IMR-90 (cell line): ENCODE results near the gene TMEM82. TPM values are rescaled to one million over a fixed set of nuclear protein-coding genes. Genes with fewer than 3 reads are reported as not detected.

Source experiments
- ATAC-seq: fragments of 200-7000 bp; cut with Tn5 transposase; 2 replicates; pipeline ENCODE4 v1.9.1; 2020; ENCODE audit warnings: low read depth, mild to moderate bottlenecking, moderate library complexity
- BruUV-seq: library from RNA; stranded (reverse); fragments of 400-500 nt; replicated peaks from 2 replicates; lab custom pipeline; 2021; lab: Mats Ljungman, UMichigan
- CTCF ChIA-PET: fragments of 300-600 bp; formaldehyde crosslinking; extraction: SDS; loops from one replicate; lab custom pipeline; 2021; ENCODE audit warnings: antibody characterized with exemption; lab: Yijun Ruan, JAX
- POLR2A ChIA-PET: fragments of 300-600 bp; sonication (Branson Sonifier 250); formaldehyde crosslinking; loops from one replicate; lab custom pipeline; 2022; ENCODE audit warnings: antibody characterized with exemption; ENCODE audit not compliant: unreplicated experiment; lab: Charles Lee
- DNase-seq: peaks from one replicate; pipeline ENCODE4 v3.0.0; 2013
- H2AFZ ChIP-seq: replicated peaks from 2 replicates; pipeline ENCODE3; 2013; ENCODE audit warnings: low read length, mild to moderate bottlenecking; ENCODE audit not compliant: poor library complexity
- H2AK5ac ChIP-seq: 2 replicates; pipeline ENCODE4 v1.6.1; 2013; ENCODE audit warnings: low read depth, low read length, inconsistent platforms
- H2AK9ac ChIP-seq: replicated peaks from 2 replicates; pipeline ENCODE3; 2013; ENCODE audit warnings: mild to moderate bottlenecking, low read depth, low read length, moderate library complexity; ENCODE audit not compliant: poor library complexity
- H2BK120ac ChIP-seq: 2 replicates; pipeline ENCODE4 v1.6.1; 2013; ENCODE audit warnings: low read depth, low read length, inconsistent platforms
- H2BK15ac ChIP-seq: 3 replicates; pipeline ENCODE4 v1.6.1; 2013; ENCODE audit warnings: low read depth, low read length, inconsistent platforms
- H2BK20ac ChIP-seq: 2 replicates; pipeline ENCODE4 v1.6.1; 2013; ENCODE audit warnings: low read depth, mild to moderate bottlenecking, inconsistent platforms, low read length, moderate library complexity
- H2BK5ac ChIP-seq: 2 replicates; pipeline ENCODE4 v1.6.1; 2013; ENCODE audit warnings: mild to moderate bottlenecking, low read depth, low read length, inconsistent platforms; ENCODE audit not compliant: poor library complexity, severe bottlenecking
- H3K14ac ChIP-seq: replicated peaks from 2 replicates; pipeline ENCODE4 v1.6.1; 2013; ENCODE audit warnings: low read depth, low read length, inconsistent platforms
- H3K18ac ChIP-seq: 2 replicates; pipeline ENCODE4 v1.6.1; 2013; ENCODE audit warnings: low read depth, low read length, control low read depth
- H3K23ac ChIP-seq: 2 replicates; pipeline ENCODE4 v1.6.1; 2013; ENCODE audit warnings: low read depth, low read length, inconsistent platforms
- H3K27ac ChIP-seq: 2 replicates; pipeline ENCODE4 v1.5.1; 2013; ENCODE audit warnings: mild to moderate bottlenecking, control low read depth, low read length; ENCODE audit not compliant: insufficient read depth
- H3K27me3 ChIP-seq: 2 replicates; pipeline ENCODE4 v1.6.1; 2013; ENCODE audit warnings: low read length; ENCODE audit not compliant: control insufficient read depth, insufficient read depth
- H3K36me3 ChIP-seq: 2 replicates; pipeline ENCODE4 v1.6.1; 2013; ENCODE audit warnings: low read length, mixed read lengths; ENCODE audit not compliant: control insufficient read depth, insufficient read depth
- H3K4ac ChIP-seq: 2 replicates; pipeline ENCODE4 v1.6.1; 2013; ENCODE audit warnings: low read depth, low read length, inconsistent platforms
- H3K4me1 ChIP-seq: 2 replicates; pipeline ENCODE4 v1.6.1; 2013; ENCODE audit warnings: low read length, mixed read lengths; ENCODE audit not compliant: control insufficient read depth, insufficient read depth
- H3K4me2 ChIP-seq: 2 replicates; pipeline ENCODE4 v1.6.1; 2013; ENCODE audit warnings: low read depth, mild to moderate bottlenecking, control low read depth, low read length, moderate library complexity
- H3K4me3 ChIP-seq: 2 replicates; pipeline ENCODE4 v1.5.1; 2013; ENCODE audit warnings: low read depth, mild to moderate bottlenecking, control low read depth, low read length, moderate library complexity; ENCODE audit not compliant: insufficient read depth
- H3K56ac ChIP-seq: 2 replicates; pipeline ENCODE4 v1.6.1; 2013; ENCODE audit warnings: low read length, inconsistent platforms; ENCODE audit not compliant: insufficient read depth; ENCODE audit errors: extremely low read depth
- H3K79me1 ChIP-seq, 2 experiments: 2 replicates each; pipeline ENCODE4 v1.6.1; 2013; ENCODE audit warnings: low read length in 2 of 2, inconsistent platforms in 1 of 2, low read depth in 1 of 2
- H3K9ac ChIP-seq: 2 replicates; pipeline ENCODE4 v1.6.1; 2013; ENCODE audit warnings: low read depth, low read length, control low read depth
- H3K9me1 ChIP-seq: 2 replicates; pipeline ENCODE4 v1.6.1; 2013; ENCODE audit warnings: low read length, inconsistent platforms; ENCODE audit not compliant: insufficient read depth
- H3K9me3 ChIP-seq: 2 replicates; pipeline ENCODE4 v1.6.1; 2013; ENCODE audit warnings: low read length; ENCODE audit not compliant: control insufficient read depth, insufficient read depth
- H4K20me1 ChIP-seq: 2 replicates; pipeline ENCODE4 v1.6.1; 2013; ENCODE audit warnings: low read length, inconsistent platforms; ENCODE audit not compliant: insufficient read depth
- H4K5ac ChIP-seq: 2 replicates; pipeline ENCODE4 v1.6.1; 2013; ENCODE audit warnings: mild to moderate bottlenecking, low read depth, low read length, control low read depth
- H4K8ac ChIP-seq, 2 experiments: 2 replicates each; pipeline ENCODE4 v1.6.1; 2013; ENCODE audit warnings: low read depth in 2 of 2, low read length in 2 of 2, control low read depth in 1 of 2, inconsistent platforms in 1 of 2
- H4K91ac ChIP-seq: 2 replicates; pipeline ENCODE4 v1.6.1; 2013; ENCODE audit warnings: low read depth, low read length, inconsistent platforms; ENCODE audit not compliant: insufficient read depth
- BHLHE40 ChIP-seq: fragments of 150-350 bp; IDR thresholded peaks from 2 replicates; pipeline ENCODE4 v1.6.1; 2016; ENCODE audit warnings: mild to moderate bottlenecking, low read depth, low read length
- ELK1 ChIP-seq: fragments of 150-350 bp; IDR thresholded peaks from 2 replicates; pipeline ENCODE4 v1.6.1; 2016; ENCODE audit warnings: low read depth, mild to moderate bottlenecking, low read length, moderate library complexity, borderline replicate concordance
- FOS ChIP-seq: fragments of 150-350 bp; IDR thresholded peaks from 2 replicates; pipeline ENCODE4 v1.6.1; 2016; ENCODE audit warnings: low read depth, low read length
- MXI1 ChIP-seq: IDR thresholded peaks from 2 replicates; pipeline ENCODE4 v1.6.1; 2012; ENCODE audit warnings: low read depth, mild to moderate bottlenecking, low read length, moderate library complexity, borderline replicate concordance
- NFE2L2 ChIP-seq: fragments of 150-350 bp; IDR thresholded peaks from 2 replicates; pipeline ENCODE4 v1.6.1; 2016; ENCODE audit warnings: low read depth, mild to moderate bottlenecking, low read length
- RAD21 ChIP-seq: IDR thresholded peaks from 2 replicates; pipeline ENCODE4 v1.6.1; 2012; ENCODE audit warnings: low read length, improper control_type of control experiment
- SMC3 ChIP-seq: fragments of 150-350 bp; IDR thresholded peaks from 2 replicates; pipeline ENCODE4 v1.6.1; 2016; ENCODE audit warnings: low read depth, mild to moderate bottlenecking, antibody characterized with exemption, low read length, moderate library complexity
- WGBS, 2 experiments: methylation state at CpG; one replicate each; pipeline versions ENCODE4 v1.1.5 to v1.1.7; 2013; ENCODE audit warnings: missing lambda C conversion rate in 2 of 2; ENCODE audit not compliant: insufficient read length in 1 of 2; ENCODE audit errors: extremely low coverage in 2 of 2; 5-methylcytosine and 5-hydroxymethylcytosine counted together
- dilution Hi-C: fragments of 300-500 bp; cut with HindIII; formaldehyde crosslinking; loops from one replicate; pipeline ENCODE4 v1.14.3; 2018; ENCODE audit warnings: low sequenced_read_pairs; ENCODE audit not compliant: unreplicated experiment
- in situ Hi-C: fragments of 300-500 bp; cut with MboI; formaldehyde crosslinking; loops from 3 replicates; pipeline ENCODE4 v1.14.3; 2019; ENCODE audit warnings: low sequenced_read_pairs, inconsistent platforms, mixed read lengths
- intact Hi-C: fragments of 100-400 bp; cut with micrococcal nuclease; formaldehyde crosslinking; loops from 2 replicates; pipeline ENCODE4 v1.10.0; 2022
- polyA plus RNA-seq, 3 experiments: library from polyadenylated mRNA; depleted of rRNA; stranded (reverse); fragments of >200 nt; gene quantifications; 2 replicates each; pipeline ENCODE4 v1.2.3, GENCODE V29; 2012; ENCODE audit warnings: low replicate concordance in 1 of 3
- total RNA-seq: library from RNA; depleted of rRNA; stranded (reverse); fragments of >200 nt; gene quantifications from 2 replicates; pipeline ENCODE4 v1.2.3, GENCODE V29; 2012

Gene TMEM82
- total and polyA plus RNA-seq, 2 of the 4 experiments (the other 2 are of a cell fraction) = not detected

GRCh38 chr1:15718199-15718601 lies 24.1 kb upstream of the TMEM82 start:
- H3K79me1 ChIP-seq = peaks cover 30 to 45% of the 10 kb centered on the region in 2 experiments
- H4K91ac ChIP-seq = no peak overlapping the region
- ATAC-seq (no peak), DNase-seq (no peak)
- TF ChIP-seq RAD21 = no peak
- TF ChIP-seq FOS = no peak
- TF ChIP-seq ELK1 = no peak
- no peak for TF ChIP-seq BHLHE40
- no peak for TF ChIP-seq SMC3
- TF ChIP-seq NFE2L2 = no peak
- TF ChIP-seq MXI1 = no peak
- H3K9me1 ChIP-seq = peaks cover 9% of the 10 kb centered on the region
- H2BK5ac ChIP-seq = no peak overlapping the region
- no peak overlapping the region for H2BK20ac ChIP-seq
- H3K9ac ChIP-seq = no peak overlapping the region
- in situ Hi-C loops (no loop called here), intact Hi-C loops (no loop called here), dilution Hi-C loops (no loop called here)
- POLR2A ChIA-PET = interaction anchor here (0.5 kb wide), 1 partner anchor 42 kb away, joined by 5 read pairs; no protein-coding TSS in a partner anchor
- BruUV-seq = no TSS peak
- no peak overlapping the region for H2AK5ac ChIP-seq
- H2AFZ ChIP-seq = no peak overlapping the region
- H3K36me3 ChIP-seq = peaks cover 58% of the 10 kb centered on the region
- H4K5ac ChIP-seq = no peak overlapping the region
- H2BK15ac ChIP-seq = no peak overlapping the region
- no peak overlapping the region for H3K27ac ChIP-seq
- H3K56ac ChIP-seq = no peak overlapping the region
- H4K20me1 ChIP-seq = peaks cover 30% of the 10 kb centered on the region
- H3K18ac ChIP-seq = no peak overlapping the region
- H3K23ac ChIP-seq = no peak overlapping the region
- H2BK120ac ChIP-seq = no peak overlapping the region
- H4K8ac ChIP-seq = no peak overlapping the region
- peaks cover 5% of the 10 kb centered on the region for H3K4me1 ChIP-seq
- CTCF ChIA-PET = no interaction called here
- H3K4ac ChIP-seq = no peak overlapping the region
- H3K27me3 ChIP-seq = no peaks in the 10 kb centered on the region
- no peak overlapping the region for H2AK9ac ChIP-seq
- no peak overlapping the region for H3K4me2 ChIP-seq
- WGBS, 2 experiments = 85% methylated on average over 5 of the region's 8 CpGs; no CpG with 5 or more reads in 1 of the 2 experiments
- H3K9me3 ChIP-seq = no peaks in the 10 kb centered on the region
- H3K4me3 ChIP-seq = no peak overlapping the region
- H3K14ac ChIP-seq = no peak overlapping the region
